Stomach smooth muscle (tissue), 2 donors: ENCODE measurements around the gene SLCO2A1.

Source experiments
- H3K27ac ChIP-seq: one replicate; pipeline ENCODE4 v1.7.0; 2013; ENCODE audit warnings: mild to moderate bottlenecking, low read length, inconsistent platforms
- H3K27me3 ChIP-seq, 2 donors: one replicate each; pipeline ENCODE4 v1.7.0; 2013; ENCODE audit warnings: low read length in 2 of 2; ENCODE audit not compliant: insufficient read depth in 2 of 2, control insufficient read depth in 1 of 2
- H3K36me3 ChIP-seq, 2 donors: one replicate each; pipeline ENCODE4 v1.7.0; 2013; ENCODE audit warnings: low read length in 2 of 2; ENCODE audit not compliant: control insufficient read depth in 2 of 2, insufficient read depth in 2 of 2
- H3K4me1 ChIP-seq: one replicate; pipeline ENCODE4 v1.7.0; 2013; ENCODE audit warnings: low read length; ENCODE audit not compliant: control insufficient read depth, insufficient read depth
- H3K4me3 ChIP-seq, 2 donors: one replicate each; pipeline ENCODE4 v1.7.0; 2013; ENCODE audit warnings: low read length in 2 of 2
- H3K9ac ChIP-seq, 2 donors: one replicate each; pipeline ENCODE4 v1.7.0; 2013; ENCODE audit warnings: low read length in 2 of 2, mild to moderate bottlenecking in 1 of 2
- H3K9me3 ChIP-seq, 2 donors: one replicate each; pipeline ENCODE4 v1.7.0; 2013; ENCODE audit warnings: low read length in 2 of 2; ENCODE audit not compliant: control insufficient read depth in 2 of 2
- donor health status: healthy.
- donor health status: Pancreatic carcinoma.

Gene SLCO2A1

GRCh38 chr3:134029734-134030378 lies at the start of gene SLCO2A1:
Gene SLCO2A1, minus strand, starts transcription at chr3:134029925. Its CDS starts 123 bp downstream, at chr3:134029802.
- Histone ChIP-seq H3K9ac (peak within 1 kb of the TSS in 1 of 2 donors; percentile 42), H3K9me3 (no peaks in the 10 kb centered on the region), H3K4me1 (peaks cover 8% of the 10 kb centered on the region), H3K36me3 (no peaks in the 10 kb centered on the region), H3K27ac (no peak within 1 kb of the TSS), H3K27me3 (peaks cover 12 to 13% of the 10 kb centered on the region in 2 donors), H3K4me3 (peak within 1 kb of the TSS; percentile 65 to 72)

GRCh38 chr3:134079111-134079547 lies 49.4 kb upstream of the SLCO2A1 start:
- H3K27ac ChIP-seq: no peak overlapping the region
- H3K4me1 ChIP-seq: no peaks in the 10 kb centered on the region
- peaks cover 0 to 3% of the 10 kb centered on the region in 2 donors for H3K27me3 ChIP-seq
- no peak overlapping the region for H3K4me3 ChIP-seq
- H3K9me3 ChIP-seq: peaks cover 3 to 4% of the 10 kb centered on the region in 2 donors
- H3K36me3 ChIP-seq: no peaks in the 10 kb centered on the region
- no peak overlapping the region for H3K9ac ChIP-seq

- Histone ChIP-seq H3K27ac (no peak overlapping the region), H3K9me3 (peaks cover 3 to 4% of the 10 kb centered on the region in 2 donors), H3K27me3 (no peaks in the 10 kb centered on the region), H3K36me3 (no peaks in the 10 kb centered on the region), H3K9ac (no peak overlapping the region), H3K4me1 (no peaks in the 10 kb centered on the region), H3K4me3 (no peak overlapping the region)
Observed at GRCh38 chr3:134078169-134078831, 48.6 kb upstream of the SLCO2A1 start.

GRCh38 chr3:134077649-134078161 lies 48.0 kb upstream of the SLCO2A1 start:
- no peak overlapping the region for H3K27ac ChIP-seq
- no peaks in the 10 kb centered on the region for H3K36me3 ChIP-seq
- H3K4me3 ChIP-seq: no peak overlapping the region
- H3K9ac ChIP-seq: no peak overlapping the region
- no peaks in the 10 kb centered on the region for H3K27me3 ChIP-seq
- H3K4me1 ChIP-seq: no peaks in the 10 kb centered on the region
- H3K9me3 ChIP-seq: peaks cover 3 to 4% of the 10 kb centered on the region in 2 donors

- no peak overlapping the region for H3K9ac ChIP-seq
- no peaks in the 10 kb centered on the region for H3K36me3 ChIP-seq
- H3K27ac ChIP-seq: no peak overlapping the region
- peaks cover 3 to 4% of the 10 kb centered on the region in 2 donors for H3K9me3 ChIP-seq
- H3K4me1 ChIP-seq: no peaks in the 10 kb centered on the region
- H3K4me3 ChIP-seq: no peak overlapping the region
- no peaks in the 10 kb centered on the region for H3K27me3 ChIP-seq
Observed at GRCh38 chr3:134076851-134077250, 47.1 kb upstream of the SLCO2A1 start.

- no peaks in the 10 kb centered on the region for H3K36me3 ChIP-seq
- H3K9me3 ChIP-seq: no peaks in the 10 kb centered on the region
- H3K4me3 ChIP-seq: no peak overlapping the region
- H3K9ac ChIP-seq: no peak overlapping the region
- H3K4me1 ChIP-seq: peaks cover 4% of the 10 kb centered on the region
- no peaks in the 10 kb centered on the region for H3K27me3 ChIP-seq
- H3K27ac ChIP-seq: no peak overlapping the region
Observed at GRCh38 chr3:134075846-134076245, 46.1 kb upstream of the SLCO2A1 start.

- Histone ChIP-seq H3K27ac (no peak overlapping the region), H3K9ac (no peak overlapping the region), H3K4me3 (no peak overlapping the region), H3K9me3 (no peaks in the 10 kb centered on the region), H3K27me3 (no peaks in the 10 kb centered on the region), H3K36me3 (no peaks in the 10 kb centered on the region), H3K4me1 (peaks cover 4% of the 10 kb centered on the region)
Observed at GRCh38 chr3:134075568-134075825, 45.8 kb upstream of the SLCO2A1 start.

GRCh38 chr3:134074790-134075567 lies 45.3 kb upstream of the SLCO2A1 start:
- H3K36me3 ChIP-seq: no peaks in the 10 kb centered on the region
- no peaks in the 10 kb centered on the region for H3K9me3 ChIP-seq
- H3K9ac ChIP-seq: no peak overlapping the region
- H3K4me3 ChIP-seq: no peak overlapping the region
- no peaks in the 10 kb centered on the region for H3K27me3 ChIP-seq
- peaks cover 4% of the 10 kb centered on the region for H3K4me1 ChIP-seq
- no peak overlapping the region for H3K27ac ChIP-seq

- H3K9ac ChIP-seq: no peak overlapping the region
- no peaks in the 10 kb centered on the region for H3K27me3 ChIP-seq
- peaks cover 4% of the 10 kb centered on the region for H3K4me1 ChIP-seq
- H3K9me3 ChIP-seq: no peaks in the 10 kb centered on the region
- H3K36me3 ChIP-seq: no peaks in the 10 kb centered on the region
- H3K27ac ChIP-seq: no peak overlapping the region
- no peak overlapping the region for H3K4me3 ChIP-seq
Observed at GRCh38 chr3:134074001-134074789, 44.5 kb upstream of the SLCO2A1 start.

GRCh38 chr3:134073583-134073945 lies 43.8 kb upstream of the SLCO2A1 start:
- H3K4me1 ChIP-seq: peaks cover 4% of the 10 kb centered on the region
- no peak overlapping the region for H3K27ac ChIP-seq
- H3K9me3 ChIP-seq: no peaks in the 10 kb centered on the region
- no peaks in the 10 kb centered on the region for H3K27me3 ChIP-seq
- H3K4me3 ChIP-seq: no peak overlapping the region
- no peak overlapping the region for H3K9ac ChIP-seq
- no peaks in the 10 kb centered on the region for H3K36me3 ChIP-seq
